ENCODE results near the gene CYB5B. TPM values are rescaled to one million over a fixed set of nuclear protein-coding genes. Genes with fewer than 3 reads are reported as not detected.
"Not testable (repeated sequence)": the region's sequence is repeated elsewhere in the genome, so short reads cannot be mapped to it uniquely, and the experiment has no call there.

CYB5B gene
- polyA plus RNA-seq, 10 donors: 51.6 to 85.7 (median 68.2) TPM

DNA sequence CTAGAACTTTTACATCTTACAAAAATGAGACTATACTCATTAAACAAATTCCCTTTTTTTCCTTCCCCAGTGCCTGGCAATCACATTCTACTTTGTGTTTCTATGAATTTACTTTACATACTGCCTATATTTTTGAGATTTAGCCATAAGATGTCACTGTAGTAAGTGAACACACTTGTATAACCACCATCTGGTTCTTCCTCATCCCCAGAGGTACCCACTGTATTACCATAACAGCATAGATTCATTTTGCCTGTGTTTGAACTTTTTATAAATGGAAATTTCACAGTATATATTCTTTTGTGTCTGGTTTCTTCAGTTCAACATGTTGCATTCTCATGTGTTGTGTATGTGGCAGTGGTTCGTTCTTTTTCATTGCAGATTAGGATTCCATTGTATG is 15.8 kb downstream of the CYB5B start:
- DNase-seq: peak in 1 of 3 donors; percentile 34

DNA sequence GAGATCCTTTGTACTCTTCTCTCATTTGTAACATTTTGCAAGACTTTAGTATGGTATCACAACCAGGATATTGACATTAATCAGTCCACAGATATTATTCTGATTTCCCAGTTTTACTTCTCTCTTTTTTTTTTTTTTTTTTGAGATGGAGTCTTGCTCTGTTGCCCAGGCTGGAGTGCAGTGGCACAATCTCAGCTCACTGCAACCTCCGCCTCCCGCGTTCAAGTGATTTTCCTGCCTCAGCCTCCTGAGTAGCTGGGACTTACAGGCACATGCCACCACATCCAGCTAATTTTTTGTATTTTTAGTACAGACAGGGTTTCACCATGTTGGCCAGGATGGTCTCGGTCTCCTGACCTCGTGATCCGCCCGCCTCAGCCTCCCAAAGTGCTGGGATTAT is 16.6 kb downstream of the CYB5B start:
- not testable (repeated sequence) for DNase-seq

DNA sequence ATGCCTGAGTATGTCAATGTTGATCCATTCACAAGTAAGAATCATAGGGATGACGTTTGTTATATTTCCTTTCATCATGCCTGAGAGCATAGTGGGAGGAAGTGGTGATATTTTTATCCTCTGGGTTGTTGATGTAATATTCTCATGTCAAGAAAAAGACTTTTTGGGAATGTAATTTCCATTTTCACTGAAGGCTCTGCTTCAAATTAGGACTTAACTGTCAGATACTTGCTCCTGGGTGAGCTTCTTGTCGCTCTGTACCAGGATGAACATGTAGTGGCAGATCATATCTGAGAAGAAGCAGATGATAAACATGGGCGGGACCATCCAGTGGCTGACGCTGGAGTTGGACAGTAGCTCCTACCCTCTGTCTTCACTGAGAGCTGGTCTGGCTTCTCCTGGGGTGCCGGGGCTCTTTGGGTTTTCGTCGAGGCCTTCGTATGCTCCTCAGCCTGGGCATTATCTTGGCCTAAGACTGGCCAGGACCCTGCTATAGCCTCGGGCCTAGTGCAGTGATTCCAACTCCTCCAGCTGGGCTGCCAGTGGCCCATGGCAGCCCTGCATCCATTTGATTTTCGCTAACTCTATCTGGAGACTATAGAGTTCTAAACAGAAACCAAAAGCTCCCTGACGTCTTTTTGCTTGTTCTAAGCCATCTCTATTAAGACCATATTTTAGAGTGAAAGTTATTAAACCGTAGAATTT is 19.7 kb downstream of the CYB5B start:
- peak; percentile 15 to 56 (median 36) for DNase-seq

DNA sequence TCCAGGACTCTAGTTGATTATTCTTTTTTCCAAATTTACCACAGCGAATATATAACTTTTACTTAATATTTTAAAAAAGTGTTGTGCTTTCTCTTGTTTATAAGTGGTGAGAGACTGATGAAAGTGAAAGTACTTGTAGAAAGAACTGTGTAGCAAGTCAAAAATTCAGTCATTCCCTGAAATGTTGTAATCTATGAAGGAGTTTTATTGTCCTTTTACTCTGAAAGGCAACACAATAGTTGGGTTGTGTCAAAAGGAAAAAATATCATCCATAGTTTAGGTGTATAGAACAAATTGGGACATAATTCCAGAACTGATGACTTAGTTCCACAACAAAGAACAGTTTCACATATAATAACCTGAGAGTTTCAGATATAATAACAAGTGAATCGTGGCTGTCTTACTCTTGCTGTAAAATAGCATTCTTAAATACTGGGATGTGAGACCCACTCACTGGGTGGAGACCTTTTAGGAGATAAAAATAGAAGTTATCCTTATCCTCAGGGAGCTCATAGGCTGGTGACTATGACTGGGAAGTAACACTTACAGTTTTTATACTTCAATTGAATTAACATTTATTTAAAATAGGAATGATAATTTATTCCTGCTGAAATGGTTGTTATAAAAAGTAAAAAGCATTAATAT is 20.6 kb downstream of the CYB5B start:
- peak in 2 of 3 donors; percentile 5 to 34 for DNase-seq

DNA sequence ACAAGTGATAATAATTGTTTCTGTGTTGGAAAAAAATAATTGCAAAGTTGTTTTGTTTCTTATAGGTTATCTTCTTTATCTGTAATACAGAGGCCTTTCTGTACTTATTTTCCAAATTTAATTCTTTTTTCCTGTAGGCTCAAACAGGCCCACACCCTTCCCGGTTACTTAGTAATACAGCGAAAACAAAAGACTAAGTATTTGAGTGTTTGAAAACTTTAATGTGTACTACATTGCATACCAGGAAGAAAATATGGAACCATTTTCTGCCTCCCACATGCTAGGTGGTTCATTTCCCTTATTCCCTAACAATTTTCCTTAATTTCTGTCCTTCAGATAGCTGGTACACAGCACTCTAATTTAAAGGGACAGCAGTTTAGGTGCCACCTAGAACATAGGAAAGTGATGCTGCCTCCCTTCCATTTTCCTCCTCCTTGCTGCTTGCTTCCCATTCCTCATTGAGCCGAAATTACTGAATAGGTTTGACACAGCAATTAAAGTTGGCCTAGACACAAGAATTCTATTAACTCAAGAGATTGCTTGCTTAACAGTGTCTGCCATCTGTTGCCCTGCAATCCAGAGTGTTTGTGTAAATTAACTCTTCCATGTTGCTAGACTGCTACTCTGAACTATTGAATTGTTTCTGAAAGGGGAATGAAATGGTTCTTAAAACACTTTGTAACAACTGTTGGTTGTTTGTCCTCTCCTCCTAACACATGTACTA is 24.2 kb downstream of the CYB5B start:
- peak in 2 of 3 donors; percentile 14 to 23 for DNase-seq

DNA sequence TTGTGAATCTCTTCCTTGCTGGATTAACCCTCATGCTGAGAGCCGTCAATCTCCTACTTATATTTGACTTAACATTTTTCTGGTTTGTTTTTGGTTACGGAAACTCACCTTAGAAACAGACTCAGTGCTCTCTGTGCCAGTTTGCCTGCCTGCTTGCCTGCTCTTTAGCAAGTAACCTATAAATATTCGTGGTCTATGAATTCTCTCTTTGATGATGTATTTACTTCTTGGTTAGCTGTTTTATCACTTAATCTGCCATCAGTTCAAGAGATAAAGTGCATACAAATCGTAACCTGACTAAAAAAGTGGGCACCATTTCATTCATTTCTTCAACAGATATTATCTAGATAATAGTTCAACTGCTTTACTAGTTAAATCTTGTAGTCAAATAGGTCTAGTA is 26.7 kb downstream of the CYB5B start:
- DNase-seq: no peak

DNA sequence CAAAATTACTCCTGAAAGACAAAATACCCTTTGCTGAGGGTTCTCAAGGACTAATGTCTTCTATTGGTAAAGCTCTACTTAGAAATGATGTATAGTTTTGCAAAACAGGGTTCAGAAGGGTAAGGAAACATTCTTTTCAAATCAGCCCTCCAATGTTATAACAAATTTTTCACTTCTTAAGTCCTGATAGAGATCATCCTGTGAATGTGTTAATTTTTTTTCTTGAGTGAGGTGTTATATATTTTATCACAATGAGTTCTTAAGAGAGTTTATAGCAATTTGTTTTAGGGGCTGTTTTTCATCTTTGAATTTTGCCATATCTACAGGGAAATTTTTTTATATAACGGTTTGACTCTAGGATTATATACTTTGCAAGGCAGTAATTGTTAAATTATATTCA is 29.5 kb downstream of the CYB5B start:
- DNase-seq: no peak

DNA sequence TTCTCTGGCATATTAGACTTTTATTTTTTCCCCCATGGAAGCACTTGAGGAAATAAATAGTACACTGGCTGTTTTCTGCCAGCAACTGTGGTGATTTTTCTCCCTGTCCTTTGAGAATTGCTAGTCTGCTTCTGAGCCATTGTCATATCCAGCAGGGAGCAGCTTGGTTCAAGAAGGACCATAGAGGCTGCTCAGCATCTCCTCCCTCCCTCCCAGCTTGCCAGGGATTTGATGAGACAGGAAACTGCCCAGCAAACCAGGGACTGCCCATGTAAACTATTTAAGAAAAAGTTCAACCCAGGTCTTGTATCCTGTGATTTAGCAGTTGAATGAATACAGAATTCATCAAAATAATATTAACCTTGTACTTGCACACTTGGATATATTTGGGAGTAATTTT is 39.5 kb downstream of the CYB5B start:
- no peak for DNase-seq

DNA sequence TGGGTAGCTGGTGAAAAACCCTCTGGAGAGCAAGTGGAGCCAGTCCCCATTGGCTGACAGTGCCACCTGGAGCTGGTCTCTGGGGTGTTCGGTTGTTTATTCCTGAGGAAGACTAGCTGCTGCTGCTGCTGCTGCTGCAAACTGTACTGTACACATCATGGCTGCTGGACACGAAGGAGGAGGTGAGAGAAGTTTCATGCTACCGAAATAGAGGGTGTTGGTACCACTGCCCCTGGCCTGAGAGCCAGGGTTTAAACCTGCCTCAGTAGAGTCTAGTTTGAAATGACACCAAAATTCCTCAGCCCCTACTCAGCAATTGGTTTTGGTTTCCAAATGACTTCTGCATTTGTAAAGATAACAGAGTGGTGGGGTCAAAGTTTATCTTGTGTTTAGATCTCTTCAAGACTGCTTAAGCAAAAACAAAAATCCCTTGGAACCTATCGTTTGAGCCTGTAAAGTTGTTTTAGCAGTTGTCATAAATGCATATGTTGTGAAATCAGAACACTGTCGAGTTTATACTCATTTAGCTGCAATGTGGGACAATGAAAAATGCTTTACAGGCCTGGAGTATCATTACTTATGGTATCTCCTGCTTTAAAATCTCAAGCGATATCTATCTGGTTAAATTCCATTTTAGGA is 40.8 kb downstream of the CYB5B start:
- DNase-seq: no peak

DNA sequence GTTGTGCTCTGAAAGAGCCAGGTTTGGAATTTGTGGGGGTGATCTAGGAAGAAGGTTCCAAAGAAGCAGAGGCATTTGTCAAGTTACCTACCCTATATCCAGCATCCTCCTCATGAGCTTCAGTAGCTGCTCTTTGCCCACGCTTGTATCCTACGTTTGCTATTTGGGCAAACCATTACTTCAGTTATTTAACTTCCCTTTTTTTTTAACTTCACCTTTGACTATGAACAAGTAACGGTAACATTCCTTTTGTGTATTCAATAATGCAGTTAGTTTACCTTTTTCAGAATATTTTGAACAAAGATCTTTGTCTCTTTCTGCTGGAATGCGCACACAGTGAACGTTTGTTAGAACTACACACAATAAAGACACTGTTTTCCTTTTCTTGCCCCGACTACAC is 41.5 kb downstream of the CYB5B start:
- no peak for DNase-seq

DNA sequence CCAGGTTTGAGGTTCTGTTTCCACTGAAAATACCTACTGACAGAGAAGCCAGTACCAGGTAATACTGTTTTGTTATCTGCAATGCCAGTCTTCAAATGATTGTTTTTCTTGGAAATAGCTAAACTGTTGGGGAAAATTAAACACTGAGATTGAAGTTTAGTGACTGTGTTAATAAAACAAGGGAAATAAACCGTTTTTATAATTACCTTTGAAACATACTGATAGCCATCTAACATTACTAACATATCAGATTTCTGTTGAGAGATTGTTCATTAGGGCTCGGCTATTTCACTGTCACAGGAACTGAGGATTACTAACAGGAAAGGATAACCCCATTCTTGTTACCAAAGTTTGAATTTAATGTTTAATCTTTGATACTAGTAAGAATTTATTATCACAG is 42.1 kb downstream of the CYB5B start:
- no peak for DNase-seq

DNA sequence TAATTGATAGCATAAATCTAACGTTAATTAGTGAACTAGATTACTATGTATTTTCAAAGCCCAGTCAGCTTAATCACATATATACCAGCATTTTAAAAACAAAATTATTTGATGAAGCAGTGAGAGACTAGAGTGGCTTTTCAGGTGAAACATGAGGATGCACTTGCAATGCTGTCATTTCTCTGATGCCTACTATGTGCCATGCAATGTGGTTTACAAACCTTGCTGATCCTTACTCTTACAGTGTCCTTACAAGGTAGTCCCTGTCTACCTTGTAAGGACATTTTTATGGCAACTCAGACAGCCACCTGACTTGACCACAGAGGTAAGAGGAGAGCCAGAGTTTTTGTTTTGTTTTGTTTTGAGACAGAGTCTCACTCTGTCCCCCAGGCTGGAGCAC is 42.7 kb downstream of the CYB5B start:
- DNase-seq: no peak

DNA sequence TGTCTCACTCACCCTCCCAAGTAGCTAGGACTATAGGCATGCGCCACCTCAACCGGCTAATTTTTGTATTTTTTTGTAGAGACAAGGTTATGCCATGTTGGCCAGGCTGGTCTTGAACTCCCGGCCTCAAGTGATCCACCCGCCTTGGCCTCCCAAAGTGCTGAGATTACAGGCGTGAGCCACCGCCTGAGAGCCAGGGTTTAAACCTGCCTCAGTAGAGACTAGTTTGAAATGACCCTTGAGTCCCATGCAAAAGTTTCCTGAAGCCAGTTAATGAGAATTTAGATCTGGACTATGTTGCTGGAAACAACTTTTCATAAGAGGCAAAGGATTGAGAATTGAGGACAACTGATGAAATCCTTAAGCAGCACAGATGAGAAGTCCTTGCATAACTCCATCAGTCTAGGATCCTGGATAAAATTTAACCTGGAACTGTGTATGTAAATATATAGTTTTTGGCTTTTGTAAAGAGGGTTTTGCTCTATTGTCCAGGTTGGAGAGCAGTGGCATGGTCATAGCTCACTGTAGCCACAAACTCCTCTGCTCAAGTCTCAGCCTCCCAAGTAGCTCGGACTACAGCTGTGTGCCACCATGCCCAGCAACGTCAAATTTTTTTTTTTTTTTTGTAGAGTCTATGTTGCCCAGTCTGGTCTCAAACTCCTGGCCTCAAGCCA is 43.2 kb downstream of the CYB5B start:
- no peak for DNase-seq

DNA sequence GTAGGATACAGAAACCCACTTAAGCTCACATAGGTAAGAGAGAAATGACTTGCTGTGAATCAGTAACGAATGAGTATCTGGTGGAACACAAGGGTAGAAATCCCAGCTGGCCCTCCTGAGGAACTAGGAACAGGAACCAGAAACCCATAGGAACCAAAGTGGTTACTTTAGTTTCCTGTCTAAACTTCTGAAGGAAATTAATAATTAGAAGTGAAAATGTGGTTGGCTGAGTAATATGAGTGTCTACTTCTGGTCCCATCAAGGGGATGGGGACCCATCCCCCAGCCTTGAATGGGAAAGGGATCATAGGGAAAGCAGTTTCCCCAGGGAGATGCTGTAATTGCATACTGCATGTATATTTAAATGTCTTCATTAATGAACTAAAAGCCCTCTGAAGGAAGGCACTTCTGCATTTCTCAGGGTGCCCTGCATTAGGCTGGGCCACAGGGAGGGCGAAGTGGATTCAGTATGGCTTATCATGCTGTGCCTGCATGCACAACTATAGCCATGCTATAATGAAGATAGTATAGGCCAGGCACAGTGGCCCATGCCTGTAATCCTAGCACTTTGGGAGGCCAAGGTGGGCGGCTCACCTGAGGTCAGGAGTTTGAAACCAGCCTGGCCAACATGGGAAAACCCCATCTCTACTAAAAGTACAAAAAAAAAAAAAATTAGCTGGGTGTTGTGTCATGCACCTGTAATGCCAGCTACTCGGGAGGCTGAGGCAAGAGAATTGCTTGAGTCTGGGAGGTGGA is 45.6 kb downstream of the CYB5B start:
- no peak for DNase-seq

DNA sequence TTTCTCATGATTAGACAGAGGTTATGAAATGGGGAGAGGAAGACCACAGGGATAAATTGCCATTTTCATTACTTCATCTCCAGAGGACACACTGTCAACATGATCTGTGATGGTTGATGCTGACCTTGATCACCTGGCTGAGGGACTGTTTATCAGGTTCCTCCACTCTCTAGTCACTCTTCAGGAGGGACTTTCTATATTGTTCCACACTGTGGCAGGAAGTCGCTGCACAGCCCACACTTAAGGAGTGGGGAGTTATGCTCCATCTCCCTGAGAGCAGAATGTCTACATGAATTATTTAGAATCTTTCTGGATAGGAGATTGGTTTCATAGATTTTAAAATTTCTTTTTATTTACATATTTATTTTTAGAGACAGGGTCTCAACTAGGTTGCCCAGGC is 46.7 kb downstream of the CYB5B start:
- no peak for DNase-seq

DNA sequence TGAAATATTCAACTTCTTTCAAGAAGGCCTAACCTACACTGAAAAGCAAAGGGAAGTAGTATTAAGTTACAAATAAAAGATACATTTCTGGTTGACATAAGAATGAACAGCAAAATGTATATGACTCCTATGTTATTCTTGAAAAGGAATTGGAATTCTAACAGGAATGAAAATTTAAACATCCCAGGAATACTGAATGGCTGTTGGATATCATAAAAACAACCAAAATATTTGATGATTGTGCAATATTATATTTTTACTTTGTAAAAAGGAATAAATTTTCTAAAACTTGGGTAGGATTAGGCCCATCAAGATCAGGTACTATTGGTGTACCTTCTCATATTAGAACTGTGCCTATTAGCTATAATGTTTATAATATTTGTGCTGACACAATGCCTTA is 50.0 kb downstream of the CYB5B start:
- DNase-seq: no peak

DNA sequence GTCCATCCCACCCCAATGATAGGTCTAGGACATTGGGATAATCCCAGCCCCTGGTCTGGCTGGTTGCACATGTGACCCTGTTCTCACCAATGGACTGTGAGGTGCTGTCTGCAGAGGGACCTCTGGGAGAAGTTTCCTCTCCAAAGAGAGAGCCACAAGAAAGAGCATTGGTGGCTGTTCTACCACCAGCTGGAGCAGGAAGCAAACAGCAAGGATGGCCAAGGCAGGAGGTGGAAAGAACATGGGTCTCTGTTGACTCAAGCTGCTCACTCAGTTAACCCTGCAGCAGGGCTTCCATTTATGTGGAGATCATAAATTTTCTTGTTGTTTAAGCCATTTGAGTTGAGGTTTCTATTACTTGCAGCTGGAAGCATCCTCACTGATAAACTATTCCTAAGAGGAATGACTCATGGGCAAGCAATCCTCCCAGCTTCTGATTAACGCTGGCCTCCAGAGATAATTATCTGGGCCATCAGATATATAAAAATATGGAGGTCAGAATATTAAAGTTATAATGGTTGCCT is 52.6 kb downstream of the CYB5B start:
- DNase-seq: peak in 2 of 3 donors; percentile 29 to 84

DNA sequence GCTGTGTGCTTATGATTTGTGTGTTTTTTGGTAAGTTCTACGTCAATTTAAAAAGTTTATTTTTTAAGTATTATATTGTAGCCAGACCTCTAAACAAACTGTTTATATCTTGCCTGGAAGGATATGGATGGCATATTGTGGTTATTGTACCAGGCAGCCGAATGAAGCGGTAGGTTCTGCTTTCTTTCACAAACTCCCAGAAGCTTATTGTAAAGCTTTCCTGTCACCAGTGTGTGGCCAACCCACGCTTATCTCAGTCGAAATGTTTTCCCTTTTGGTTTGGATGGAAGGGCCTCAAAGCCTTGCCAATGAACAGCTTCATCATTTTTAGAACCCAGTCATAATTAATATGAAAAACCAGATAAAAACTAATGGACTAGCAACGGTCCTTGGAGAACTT is 53.1 kb downstream of the CYB5B start:
- DNase-seq: no peak

DNA sequence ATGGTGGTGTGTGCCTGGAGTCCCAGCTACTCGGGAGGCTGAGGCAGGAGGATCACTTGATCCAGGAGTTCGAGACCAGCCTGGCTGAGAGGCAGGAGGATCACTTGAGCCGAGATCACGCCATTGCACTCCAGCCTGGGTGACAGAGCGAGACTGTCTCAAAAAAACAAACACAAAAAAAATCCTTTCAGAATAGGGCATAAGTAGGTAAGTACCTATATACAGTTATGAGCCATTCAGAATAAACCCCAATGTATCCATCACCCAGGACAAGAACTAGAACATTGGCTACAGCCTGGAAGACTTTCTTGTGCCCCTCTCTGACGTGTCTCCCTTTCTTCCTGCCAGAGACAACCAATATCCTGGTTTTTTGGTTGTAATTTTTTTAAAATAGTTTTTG is 54.3 kb downstream of the CYB5B start:
- DNase-seq: no peak

DNA sequence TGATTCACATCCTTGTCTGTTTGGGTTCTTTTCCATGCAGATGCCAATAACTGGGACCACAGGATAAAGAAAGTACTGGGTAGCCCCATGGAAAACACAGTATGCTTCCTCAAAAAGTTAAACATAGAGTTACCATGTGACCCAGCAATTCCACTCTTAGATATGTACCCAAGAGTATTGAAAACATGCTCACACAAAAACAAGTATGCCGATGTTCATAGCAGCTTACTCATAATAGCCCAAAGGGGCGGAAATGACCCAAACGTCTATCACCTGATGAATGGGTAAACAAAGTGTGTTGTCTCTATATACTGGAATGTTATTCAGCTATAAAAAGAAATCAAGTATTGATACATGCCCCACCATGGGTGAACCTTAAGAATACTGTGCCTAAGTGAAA is 55.4 kb downstream of the CYB5B start:
- no peak for DNase-seq

DNA sequence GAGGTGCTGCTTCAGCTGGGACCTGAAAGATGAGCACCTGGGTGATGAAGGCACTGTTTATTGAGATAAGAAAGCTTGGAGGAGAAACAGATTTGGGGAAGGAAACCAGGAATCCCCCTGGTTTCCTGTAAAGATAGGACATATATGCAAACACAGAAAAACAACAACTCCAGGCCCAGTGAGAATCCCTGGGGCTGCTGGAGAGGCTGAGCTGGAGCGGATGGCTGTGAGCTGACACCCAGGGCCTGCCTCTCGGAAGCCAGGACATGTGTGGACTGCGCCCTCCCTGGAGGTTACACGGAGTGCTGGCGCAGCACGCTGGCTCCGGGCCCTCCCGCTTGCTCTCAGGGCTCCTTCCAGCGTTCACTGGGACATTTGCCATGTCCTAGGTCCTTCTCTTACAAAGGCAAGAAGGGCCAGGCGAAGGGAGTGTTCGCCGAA is 57.5 kb downstream of the CYB5B start:
- DNase-seq: peak; percentile 55 to 93 (median 83)
